Measurements from ENCODE around the gene DENND4A. TPM values are rescaled to one million over a fixed set of nuclear protein-coding genes. Genes with fewer than 3 reads are reported as not detected.

The DENND4A gene
- total RNA-seq, 2 experiments from 2014 or later: 40.4 to 41.1 TPM

GRCh38 chr15:65795663-65796216 is 3.6 kb upstream of the DENND4A start:
- ChIA-PET CTCF (interaction anchor here (1.2 to 6.8 kb wide), 2 partner anchors 23 to 62 kb away, joined by 3 to 34 read pairs; no protein-coding TSS in a partner anchor), POLR2A (interaction anchor here (1.0 to 9.4 kb wide), 6 partner anchors 9 to 279 kb away, joined by 3 to 115 read pairs (median 4); no protein-coding TSS in a partner anchor)
- DNase-seq: no peak
- H3K36me3 Mint-ChIP-seq (ENCODE audit: low read depth): peaks cover 5% of the 10 kb centered on the region
- peaks cover 52% of the 10 kb centered on the region for H3K4me1 Mint-ChIP-seq
- no peaks in the 10 kb centered on the region for H3K27me3 Mint-ChIP-seq
- H3K27ac Mint-ChIP-seq: peak overlapping the region; percentile 51
- H3K9me3 Mint-ChIP-seq: no peaks in the 10 kb centered on the region
- H3K4me3 Mint-ChIP-seq: no peak overlapping the region

GRCh38 chr15:65793818-65794104 is 1.7 kb upstream of the DENND4A start:
- no peak for DNase-seq
- Mint-ChIP-seq H3K36me3 (ENCODE audit: low read depth) (peaks cover 7% of the 10 kb centered on the region), H3K9me3 (no peaks in the 10 kb centered on the region), H3K27ac (peak overlapping the region; percentile 95), H3K27me3 (no peaks in the 10 kb centered on the region), H3K4me1 (peaks cover 66% of the 10 kb centered on the region), H3K4me3 (peak overlapping the region; percentile 59)
- ChIA-PET POLR2A (interaction anchor here (0.5 to 9.4 kb wide), 9 partner anchors 11 to 490 kb away, joined by 3 to 115 read pairs (median 41); partner anchors contain the start of genes RAB11A and RNU5B-1), CTCF (interaction anchor here (2.9 to 6.8 kb wide), 2 partner anchors 25 to 35 kb away, joined by 9 to 34 read pairs; no protein-coding TSS in a partner anchor)

GRCh38 chr15:65792988-65793817 is 1.1 kb upstream of the DENND4A start:
- peak overlapping the region; percentile 83 for H3K4me3 Mint-ChIP-seq
- no peaks in the 10 kb centered on the region for H3K9me3 Mint-ChIP-seq
- H3K27me3 Mint-ChIP-seq: no peaks in the 10 kb centered on the region
- H3K36me3 Mint-ChIP-seq (ENCODE audit: low read depth): peaks cover 7% of the 10 kb centered on the region
- no peak for DNase-seq
- peak overlapping the region; percentile 95 for H3K27ac Mint-ChIP-seq
- H3K4me1 Mint-ChIP-seq: peaks cover 70% of the 10 kb centered on the region
- ChIA-PET POLR2A (interaction anchor here (0.9 to 9.4 kb wide), 19 partner anchors 11 to 711 kb away, joined by 3 to 115 read pairs (median 10); partner anchors contain the start of genes INTS14, RAB11A and RNU5B-1), CTCF (interaction anchor here (1.4 to 6.8 kb wide), 6 partner anchors 13 to 76 kb away, joined by 3 to 34 read pairs (median 9); partner anchors contain the start of gene RAB11A)

GRCh38 chr15:65791335-65792137 is 557 bp downstream of the DENND4A start:
- peak overlapping the region; percentile 95 for H3K27ac Mint-ChIP-seq
- H3K4me1 Mint-ChIP-seq: peaks cover 68% of the 10 kb centered on the region
- H3K4me3 Mint-ChIP-seq: peak overlapping the region; percentile 83
- DNase-seq: no peak
- H3K27me3 Mint-ChIP-seq: no peaks in the 10 kb centered on the region
- ChIA-PET CTCF (interaction anchor here (0.5 to 6.8 kb wide), 13 partner anchors 13 to 78 kb away, joined by 3 to 34 read pairs (median 6); partner anchors contain the start of gene RAB11A), POLR2A (interaction anchor here (0.6 to 9.4 kb wide), 25 partner anchors 13 to 897 kb away, joined by 3 to 115 read pairs (median 8); partner anchors contain the start of genes INTS14, RAB11A and RNU5B-1)
- no peaks in the 10 kb centered on the region for H3K9me3 Mint-ChIP-seq
- peaks cover 7% of the 10 kb centered on the region for H3K36me3 Mint-ChIP-seq (ENCODE audit: low read depth)

GRCh38 chr15:65790694-65791334 is 1.3 kb downstream of the DENND4A start:
- Mint-ChIP-seq H3K4me1 (peaks cover 62% of the 10 kb centered on the region), H3K4me3 (peak overlapping the region; percentile 83), H3K27me3 (no peaks in the 10 kb centered on the region), H3K9me3 (no peaks in the 10 kb centered on the region), H3K36me3 (ENCODE audit: low read depth) (peaks cover 7% of the 10 kb centered on the region), H3K27ac (peak overlapping the region; percentile 95)
- ChIA-PET CTCF (interaction anchor here (0.5 to 6.8 kb wide), 10 partner anchors 14 to 78 kb away, joined by 3 to 34 read pairs (median 6); partner anchors contain the start of gene RAB11A), POLR2A (interaction anchor here (0.7 to 9.4 kb wide), 21 partner anchors 9 to 896 kb away, joined by 3 to 115 read pairs (median 8); partner anchors contain the start of gene RAB11A)
- DNase-seq: no peak

- CTCF ChIA-PET: interaction anchor here (0.6 to 2.1 kb wide), 2 partner anchors 47 to 273 kb away, joined by 3 to 10 read pairs; no protein-coding TSS in a partner anchor
- no peak for DNase-seq
- peak overlapping the region; percentile 95 for H3K27ac Mint-ChIP-seq
- no peaks in the 10 kb centered on the region for H3K27me3 Mint-ChIP-seq
- H3K9me3 Mint-ChIP-seq: no peaks in the 10 kb centered on the region
- H3K4me3 Mint-ChIP-seq: peak overlapping the region; percentile 83
- POLR2A ChIA-PET: interaction anchor here (0.9 to 9.4 kb wide), 11 partner anchors 8 to 86 kb away, joined by 4 to 115 read pairs (median 40); partner anchors contain the start of gene RAB11A
- H3K4me1 Mint-ChIP-seq: peaks cover 54% of the 10 kb centered on the region
- peaks cover 7% of the 10 kb centered on the region for H3K36me3 Mint-ChIP-seq (ENCODE audit: low read depth)
Observed at GRCh38 chr15:65789759-65790425, 2.2 kb downstream of the DENND4A start.

GRCh38 chr15:65789105-65789504 is 3.0 kb downstream of the DENND4A start:
- H3K4me1 Mint-ChIP-seq: peaks cover 47% of the 10 kb centered on the region
- peak overlapping the region; percentile 83 for H3K4me3 Mint-ChIP-seq
- no peaks in the 10 kb centered on the region for H3K9me3 Mint-ChIP-seq
- no peak overlapping the region for H3K27ac Mint-ChIP-seq
- ChIA-PET POLR2A (interaction anchor here (1.2 to 6.0 kb wide), 5 partner anchors 10 to 87 kb away, joined by 3 to 110 read pairs (median 40); no protein-coding TSS in a partner anchor), CTCF (interaction anchor here (0.6 kb wide), 1 partner anchor 272 kb away, joined by 3 read pairs; no protein-coding TSS in a partner anchor)
- peaks cover 8% of the 10 kb centered on the region for H3K36me3 Mint-ChIP-seq (ENCODE audit: low read depth)
- H3K27me3 Mint-ChIP-seq: no peaks in the 10 kb centered on the region
- DNase-seq: no peak

GRCh38 chr15:65787260-65787659 is 4.8 kb downstream of the DENND4A start:
- Mint-ChIP-seq H3K4me1 (peaks cover 38% of the 10 kb centered on the region), H3K27ac (peak overlapping the region; percentile 6), H3K4me3 (peak overlapping the region; percentile 12), H3K36me3 (ENCODE audit: low read depth) (peaks cover 10% of the 10 kb centered on the region), H3K9me3 (no peaks in the 10 kb centered on the region), H3K27me3 (no peaks in the 10 kb centered on the region)
- DNase-seq: no peak
- ChIA-PET POLR2A (interaction anchor here (2.0 kb wide), 1 partner anchor 176 kb away, joined by 4 read pairs; the partner anchor contains the start of gene INTS14), CTCF (interaction anchor here (1.3 kb wide), 1 partner anchor 42 kb away, joined by 3 read pairs; no protein-coding TSS in a partner anchor)

- H3K4me1 Mint-ChIP-seq: peaks cover 36% of the 10 kb centered on the region
- ChIA-PET CTCF (interaction anchor here (0.6 to 1.5 kb wide), 2 partner anchors 16 to 781 kb away, joined by 3 to 4 read pairs; no protein-coding TSS in a partner anchor), POLR2A (no interaction called here)
- H3K27ac Mint-ChIP-seq: no peak overlapping the region
- H3K9me3 Mint-ChIP-seq: no peaks in the 10 kb centered on the region
- DNase-seq: no peak
- H3K4me3 Mint-ChIP-seq: no peak overlapping the region
- H3K27me3 Mint-ChIP-seq: no peaks in the 10 kb centered on the region
- H3K36me3 Mint-ChIP-seq (ENCODE audit: low read depth): peaks cover 10% of the 10 kb centered on the region
Observed at GRCh38 chr15:65785151-65785550, 6.9 kb downstream of the DENND4A start.

GRCh38 chr15:65783872-65784271 is 8.2 kb downstream of the DENND4A start:
- POLR2A ChIA-PET: no interaction called here
- no peak for DNase-seq
- Mint-ChIP-seq H3K27me3 (no peaks in the 10 kb centered on the region), H3K27ac (no peak overlapping the region), H3K9me3 (no peaks in the 10 kb centered on the region), H3K4me1 (peaks cover 25% of the 10 kb centered on the region), H3K4me3 (no peak overlapping the region), H3K36me3 (ENCODE audit: low read depth) (peaks cover 8% of the 10 kb centered on the region)
- CTCF ChIA-PET: no interaction called here

GRCh38 chr15:65782096-65782495 is 10.0 kb downstream of the DENND4A start:
- Mint-ChIP-seq H3K36me3 (ENCODE audit: low read depth) (peaks cover 11% of the 10 kb centered on the region), H3K4me1 (peaks cover 21% of the 10 kb centered on the region), H3K27me3 (no peaks in the 10 kb centered on the region), H3K4me3 (no peak overlapping the region), H3K9me3 (no peaks in the 10 kb centered on the region), H3K27ac (no peak overlapping the region)
- ChIA-PET CTCF (no interaction called here), POLR2A (interaction anchor here (1.0 kb wide), 1 partner anchor 8 kb away, joined by 4 read pairs; no protein-coding TSS in a partner anchor)
- no peak for DNase-seq
